GM23248 (cell line): ENCODE data around the gene UTY. TPM values are rescaled to one million over a fixed set of nuclear protein-coding genes. Genes with fewer than 3 reads are reported as not detected.

Source experiments
- DNase-seq: peaks from one replicate; pipeline ENCODE4 v3.0.0-alpha.2; 2015
- H2AFZ ChIP-seq: fragments of 200-600 bp; sonication (generic); 2 replicates; pipeline ENCODE4 v1.6.1; 2016; ENCODE audit warnings: antibody characterized with exemption
- H3F3A ChIP-seq: fragments of 200-600 bp; sonication (generic); 2 replicates; pipeline ENCODE4 v1.6.1; 2016; ENCODE audit warnings: mild to moderate bottlenecking, antibody characterized with exemption, mixed run types; ENCODE audit not compliant: insufficient read depth
- H3K27ac ChIP-seq: fragments of 200-600 bp; sonication (generic); 2 replicates; pipeline ENCODE4 v1.5.1; 2016; ENCODE audit warnings: mild to moderate bottlenecking
- H3K27me3 ChIP-seq: fragments of 200-600 bp; sonication (generic); replicated peaks from 2 replicates; pipeline ENCODE4 v1.6.1; 2016; ENCODE audit warnings: mild to moderate bottlenecking; ENCODE audit not compliant: insufficient read depth
- H3K36me3 ChIP-seq: fragments of 200-600 bp; sonication (generic); 2 replicates; pipeline ENCODE4 v1.6.1; 2016; ENCODE audit warnings: low read depth, mild to moderate bottlenecking
- H3K4me1 ChIP-seq: fragments of 200-600 bp; sonication (generic); 2 replicates; pipeline ENCODE4 v1.6.1; 2016; ENCODE audit warnings: mild to moderate bottlenecking; ENCODE audit not compliant: insufficient read depth
- H3K4me2 ChIP-seq: fragments of 200-600 bp; sonication (generic); one replicate; pipeline ENCODE4 v1.6.1; 2016; ENCODE audit warnings: mild to moderate bottlenecking; ENCODE audit not compliant: unreplicated experiment
- H3K4me3 ChIP-seq: fragments of 200-600 bp; sonication (generic); 2 replicates; pipeline ENCODE4 v1.5.1; 2016; ENCODE audit warnings: mild to moderate bottlenecking
- H3K79me2 ChIP-seq: fragments of 200-600 bp; sonication (generic); 2 replicates; pipeline ENCODE4 v1.6.1; 2016; ENCODE audit warnings: mild to moderate bottlenecking; ENCODE audit not compliant: insufficient read depth
- H3K9ac ChIP-seq: fragments of 200-600 bp; sonication (generic); 2 replicates; pipeline ENCODE4 v1.6.1; 2016; ENCODE audit warnings: mild to moderate bottlenecking
- H3K9me2 ChIP-seq: fragments of 200-600 bp; sonication (generic); 2 replicates; pipeline ENCODE4 v1.6.1; 2016; ENCODE audit warnings: mixed run types, mild to moderate bottlenecking, moderate library complexity; ENCODE audit not compliant: insufficient read depth
- H3K9me3 ChIP-seq: fragments of 200-600 bp; sonication (generic); one replicate; pipeline ENCODE4 v1.6.1; 2017; ENCODE audit warnings: low read depth
- H4K20me1 ChIP-seq: fragments of 200-600 bp; sonication (generic); 2 replicates; pipeline ENCODE4 v1.6.0; 2016; ENCODE audit not compliant: insufficient read depth
- EZH2 ChIP-seq: fragments of 200-600 bp; sonication (generic); IDR thresholded peaks from 2 replicates; pipeline ENCODE4 v1.6.1; 2018; ENCODE audit warnings: antibody characterized with exemption, mild to moderate bottlenecking; ENCODE audit not compliant: insufficient read depth, poor library complexity, severe bottlenecking
- EZH2phosphoT487 ChIP-seq: fragments of 200-600 bp; sonication (generic); IDR thresholded peaks from 2 replicates; pipeline ENCODE4 v1.6.1; 2018; ENCODE audit warnings: antibody characterized with exemption, moderate library complexity, mild to moderate bottlenecking, low read depth; ENCODE audit not compliant: insufficient read depth
- WGBS, 2 experiments: methylation state at CpG; one replicate each; pipeline ENCODE4 v1.1.6; 2015 to 2017; ENCODE audit warnings: low lambda C conversion rate in 2 of 2, low coverage in 1 of 2; ENCODE audit errors: missing lambda C conversion rate in 2 of 2; 5-methylcytosine and 5-hydroxymethylcytosine counted together
- in situ Hi-C: fragments of 300-500 bp; cut with MboI; formaldehyde crosslinking; loops from 2 replicates; pipeline ENCODE4 v1.15.0; 2020
- polyA plus RNA-seq: library from polyadenylated mRNA; unstranded; fragments of >200 nt; fragmentation: Nextera tagmentation; extraction: Ambion mirVana; gene quantifications from 2 replicates; pipeline ENCODE4 v1.2.1, GENCODE V29; 2016
- total RNA-seq: library from RNA; depleted of rRNA; stranded (reverse); fragments of >200 nt; shearing (Covaris generic); gene quantifications from 2 replicates; pipeline ENCODE4 v1.2.3, GENCODE V29; 2014; rRNA removed

The UTY gene
- total RNA-seq (11.2 and 11.9 TPM in 2 replicates), polyA plus RNA-seq (4.0 and 5.9 TPM in 2 replicates)

GRCh38 chrY:13479828-13480227, at the start of gene UTY:
Gene UTY, minus strand, starts transcription at chrY:13480033. Its CDS starts 368 bp downstream, at chrY:13479665.
- peaks cover 3% of the 10 kb centered on the region; the same call in 1 of the 2 replicates for H3K4me1 ChIP-seq
- peaks cover 48% of the 10 kb centered on the region for H3K79me2 ChIP-seq
- H2AFZ ChIP-seq = peak within 1 kb of the TSS; percentile 95
- H3K36me3 ChIP-seq = no peaks in the 10 kb centered on the region; the same call in 1 of the 2 replicates
- TF ChIP-seq EZH2phosphoT487 = no peak
- no peak for TF ChIP-seq EZH2
- no peaks in the 10 kb centered on the region for H3K27me3 ChIP-seq
- H3K9ac ChIP-seq = peak within 1 kb of the TSS; percentile 100
- peak within 1 kb of the TSS; percentile 94 for H3K4me3 ChIP-seq
- in situ Hi-C loops = no loop called here
- WGBS, 2 experiments = 0 to 1% methylated on average over 7 to 18 of the region's 18 CpGs
- no peaks in the 10 kb centered on the region for H3K9me3 ChIP-seq
- H3K27ac ChIP-seq = peak within 1 kb of the TSS; percentile 100
- no peaks in the 10 kb centered on the region for H3K9me2 ChIP-seq
- H3F3A ChIP-seq = 0 out of 2 replicates have a peak, but pooled peaks cover 6% of the 10 kb centered on the region
- DNase-seq = peak; percentile 94
- H3K4me2 ChIP-seq = peak within 1 kb of the TSS; percentile 96
- H4K20me1 ChIP-seq = no peaks in the 10 kb centered on the region

- Histone ChIP-seq H3K79me2 (no peaks in the 10 kb centered on the region), H3K4me3 (no peak overlapping the region), H3F3A (no peaks in the 10 kb centered on the region), H4K20me1 (no peaks in the 10 kb centered on the region), H3K27ac (no peak overlapping the region), H3K4me2 (no peak overlapping the region), H3K36me3 (no peaks in the 10 kb centered on the region), H3K9ac (no peak overlapping the region), H3K4me1 (no peaks in the 10 kb centered on the region), H3K9me3 (no peaks in the 10 kb centered on the region), H3K27me3 (no peaks in the 10 kb centered on the region), H2AFZ (no peak overlapping the region), H3K9me2 (no peaks in the 10 kb centered on the region)
- in situ Hi-C loops = no loop called here
- WGBS, 2 experiments = 0 to 14% methylated on average over 1 of the region's 1 CpG
- no peak for DNase-seq
- TF ChIP-seq EZH2phosphoT487 (no peak), EZH2 (no peak)
Measured at GRCh38 chrY:13520474-13520873, 40.6 kb upstream of the UTY start.

DNA sequence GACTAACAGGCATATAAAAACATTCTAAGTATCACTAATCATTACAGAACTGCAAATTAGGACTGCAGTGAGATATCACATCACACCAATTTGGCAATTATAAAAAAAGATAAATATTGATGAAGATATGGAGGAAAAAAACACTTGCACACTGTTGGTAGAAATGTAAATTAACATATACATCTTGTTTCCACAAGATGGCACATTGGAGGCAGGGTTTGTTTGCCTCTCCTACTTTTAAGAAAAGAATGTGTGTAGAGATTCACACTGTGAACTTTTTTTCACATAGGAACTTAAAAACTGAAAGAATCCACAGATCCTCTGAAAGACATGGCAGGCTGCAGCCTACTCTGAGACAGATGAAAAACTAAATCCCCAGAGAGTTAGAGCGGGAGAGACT, 21.4 kb upstream of the UTY start:
- H3K27me3 ChIP-seq = no peaks in the 10 kb centered on the region
- in situ Hi-C loops = no loop called here
- H3K27ac ChIP-seq = no peak overlapping the region
- TF ChIP-seq EZH2phosphoT487 (no peak), EZH2 (no peak)
- no peaks in the 10 kb centered on the region for H3K4me1 ChIP-seq
- no peaks in the 10 kb centered on the region for H4K20me1 ChIP-seq
- H3K9ac ChIP-seq = no peak overlapping the region
- H3K9me2 ChIP-seq = no peaks in the 10 kb centered on the region
- H3K36me3 ChIP-seq = no peaks in the 10 kb centered on the region
- 63 to 65% methylated on average over 1 of the region's 1 CpG for WGBS, 2 experiments
- no peaks in the 10 kb centered on the region for H3F3A ChIP-seq
- no peak overlapping the region for H3K4me3 ChIP-seq
- no peak overlapping the region for H3K4me2 ChIP-seq
- no peak overlapping the region for H2AFZ ChIP-seq
- H3K79me2 ChIP-seq = no peaks in the 10 kb centered on the region
- H3K9me3 ChIP-seq = no peaks in the 10 kb centered on the region
- DNase-seq = peak; percentile 2

GRCh38 chrY:13493737-13494136, 13.9 kb upstream of the UTY start:
- Histone ChIP-seq H3K27me3 (no peaks in the 10 kb centered on the region), H3K9me2 (no peaks in the 10 kb centered on the region), H3K9ac (no peak overlapping the region), H3F3A (no peaks in the 10 kb centered on the region), H2AFZ (no peak overlapping the region), H3K36me3 (no peaks in the 10 kb centered on the region), H3K27ac (no peak overlapping the region), H3K9me3 (no peaks in the 10 kb centered on the region), H4K20me1 (no peaks in the 10 kb centered on the region), H3K4me2 (no peak overlapping the region), H3K79me2 (no peaks in the 10 kb centered on the region), H3K4me3 (no peak overlapping the region), H3K4me1 (no peaks in the 10 kb centered on the region)
- in situ Hi-C loops = no loop called here
- WGBS, 2 experiments = 14 to 18% methylated on average over 3 of the region's 3 CpGs
- TF ChIP-seq EZH2phosphoT487 (no peak), EZH2 (no peak)
- no peak for DNase-seq
